Measurements from ENCODE around the gene ADARB1. TPM values are rescaled to one million over a fixed set of nuclear protein-coding genes. Genes with fewer than 3 reads are reported as not detected.
A peak's percentile ranks its signal among the peaks of the same experiment; 100 is the strongest.

The ADARB1 gene
- total and polyA plus RNA-seq, 8 donors, result 3.2 to 33.9 (median 9.4) TPM

DNA sequence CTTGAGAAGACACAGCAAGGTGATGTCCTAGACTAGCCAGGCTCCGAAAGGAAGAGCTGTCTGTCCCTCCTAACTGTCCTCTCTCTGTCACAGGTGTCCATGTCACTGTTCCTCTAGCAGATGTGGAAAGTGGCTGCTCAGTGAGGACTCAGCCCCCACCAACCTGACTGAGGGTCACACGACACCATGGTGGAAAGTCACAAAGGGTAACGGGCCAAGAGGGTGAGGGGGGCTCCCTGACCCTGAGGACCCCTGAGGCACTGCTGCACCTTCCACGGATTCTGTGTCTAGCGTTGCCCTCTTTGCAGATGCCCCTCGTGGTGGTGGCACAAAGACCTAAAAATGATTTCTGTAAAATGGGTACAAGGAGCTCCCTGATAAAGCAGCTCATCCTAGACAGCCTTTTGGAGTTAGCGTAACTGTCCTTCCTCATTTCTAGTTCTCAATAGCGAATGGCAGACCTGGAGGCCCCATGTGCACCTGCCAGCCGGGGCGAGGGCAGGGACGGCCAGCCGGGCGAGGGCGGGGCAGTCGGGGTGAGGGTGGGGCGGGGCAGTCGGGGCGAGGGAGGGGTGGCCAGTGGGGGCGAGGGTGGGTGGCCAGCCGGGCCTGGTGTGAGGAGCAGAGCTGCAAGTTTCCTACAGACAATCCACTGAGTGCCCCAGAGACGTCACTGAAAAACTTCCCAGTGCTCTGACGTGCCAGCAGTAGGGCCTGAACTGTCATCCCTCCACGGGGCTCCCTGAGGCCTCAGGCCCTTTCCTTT lies 189.9 kb downstream of the ADARB1 start:
- no peaks in the 10 kb centered on the region for H3K27me3 ChIP-seq
- no peak overlapping the region for H3K4me3 ChIP-seq
- no peak overlapping the region for H3K27ac ChIP-seq
- no peaks in the 10 kb centered on the region for H3K4me1 ChIP-seq
- TF ChIP-seq POLR2A (IDR thresholded peaks at IDR 0.05) (no peak), CTCF (IDR thresholded peaks at IDR 0.05) (no peak), EP300 (IDR thresholded peaks at IDR 0.05) (no peak), POLR2AphosphoS5 (IDR thresholded peaks at IDR 0.05) (no peak)
- 72 to 88% (median 79%) methylated on average over 20 to 23 of the region's 23 CpGs for WGBS, 5 donors
- DNase-seq, result peak in 1 of 2 donors; percentile 17
- intact Hi-C loops (cut with DNase I; ENCODE audit: low total_unique reads), result no loop called here
- no peaks in the 10 kb centered on the region for H3K9me3 ChIP-seq
- H3K36me3 ChIP-seq, result peaks cover 45 to 64% (median 58%) of the 10 kb centered on the region in 4 donors

- no peaks in the 10 kb centered on the region for H3K9me3 ChIP-seq
- no peak for TF ChIP-seq EP300 (IDR thresholded peaks at IDR 0.05)
- no peak for TF ChIP-seq POLR2AphosphoS5 (IDR thresholded peaks at IDR 0.05)
- no peak for TF ChIP-seq POLR2A (IDR thresholded peaks at IDR 0.05)
- TF ChIP-seq CTCF (IDR thresholded peaks at IDR 0.05), result no peak
- WGBS, 5 donors, result 92 to 96% (median 94%) methylated on average over 30 to 34 of the region's 34 CpGs
- DNase-seq, result peak in 1 of 2 donors; percentile 21
- intact Hi-C loops (cut with DNase I; ENCODE audit: low total_unique reads), result no loop called here
- no peaks in the 10 kb centered on the region for H3K27me3 ChIP-seq
- H3K4me1 ChIP-seq, result no peaks in the 10 kb centered on the region
- H3K36me3 ChIP-seq, result peaks cover 49 to 71% (median 65%) of the 10 kb centered on the region in 4 donors
- no peak overlapping the region for H3K27ac ChIP-seq
- H3K4me3 ChIP-seq, result no peak overlapping the region
Measured at GRCh38 chr21:45264912-45265515, 190.6 kb downstream of the ADARB1 start.

GRCh38 chr21:45265721-45266517 lies 191.5 kb downstream of the ADARB1 start:
- Histone ChIP-seq H3K36me3 (peaks cover 56 to 80% (median 74%) of the 10 kb centered on the region in 4 donors), H3K27me3 (no peaks in the 10 kb centered on the region), H3K4me3 (no peak overlapping the region), H3K27ac (no peak overlapping the region), H3K4me1 (no peaks in the 10 kb centered on the region), H3K9me3 (no peaks in the 10 kb centered on the region)
- DNase-seq, result peak in 1 of 2 donors; percentile 22
- TF ChIP-seq CTCF (IDR thresholded peaks at IDR 0.05) (no peak), POLR2AphosphoS5 (IDR thresholded peaks at IDR 0.05) (no peak)
- 95 to 96% (median 95%) methylated on average over 28 to 36 of the region's 36 CpGs for WGBS, 5 donors
- intact Hi-C loops (cut with DNase I; ENCODE audit: low total_unique reads), result no loop called here

All from stomach (tissue), 9 donors.